ENCODE results near the gene GPR156.
"Not testable (repeated sequence)": the region's sequence is repeated elsewhere in the genome, so short reads cannot be mapped to it uniquely, and the experiment has no call there.

The GPR156 gene

GRCh38 chr3:120160050-120160449 lies 125.0 kb downstream of the GPR156 start:
- no peak for DNase-seq (ENCODE audit: low spot score)

DNA sequence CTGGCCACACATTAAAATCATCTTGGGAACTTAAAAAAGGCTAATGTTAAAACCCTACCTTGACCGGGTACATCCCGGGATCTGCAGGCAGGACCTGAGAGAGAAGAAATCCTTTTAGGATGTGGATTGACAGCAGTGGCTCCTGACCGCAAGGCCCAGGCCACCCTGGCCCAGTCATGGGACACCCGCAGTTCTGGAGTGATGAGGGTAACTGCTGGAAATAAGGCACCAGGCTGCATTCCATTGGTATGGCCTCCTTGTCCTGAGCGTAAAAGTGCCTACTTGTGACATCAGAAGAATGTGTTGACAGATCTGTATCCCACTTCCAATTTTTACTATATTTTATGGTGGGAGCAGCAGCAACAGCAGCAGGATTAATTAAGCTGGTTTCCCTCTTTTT lies 127.3 kb downstream of the GPR156 start:
- no peak for DNase-seq (ENCODE audit: low spot score)

- no peak for DNase-seq (ENCODE audit: low spot score)
Observed at GRCh38 chr3:120157113-120157512, 127.9 kb downstream of the GPR156 start.

DNA sequence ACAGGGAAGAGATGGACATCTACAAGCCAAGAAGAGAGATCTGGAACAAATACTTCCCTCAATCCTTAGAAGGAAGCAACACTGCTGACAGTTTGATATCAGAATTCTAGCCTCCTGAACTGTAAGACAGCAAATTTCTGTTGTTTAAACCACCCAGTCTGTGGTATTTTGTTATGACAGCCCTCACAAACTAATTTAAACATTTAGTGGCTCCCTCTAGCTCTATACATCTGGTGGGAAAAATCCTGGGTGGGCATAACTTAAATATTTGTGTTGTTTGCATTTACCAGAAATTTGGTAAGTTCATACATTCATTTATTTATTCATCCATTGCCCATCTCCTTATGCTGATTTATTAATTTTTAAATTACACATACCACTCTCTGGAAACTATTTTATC lies 128.3 kb downstream of the GPR156 start:
- DNase-seq (ENCODE audit: low spot score) = no peak

- DNase-seq (ENCODE audit: low spot score) = not testable (repeated sequence)
Observed at GRCh38 chr3:120155694-120156093, 129.3 kb downstream of the GPR156 start.

DNA sequence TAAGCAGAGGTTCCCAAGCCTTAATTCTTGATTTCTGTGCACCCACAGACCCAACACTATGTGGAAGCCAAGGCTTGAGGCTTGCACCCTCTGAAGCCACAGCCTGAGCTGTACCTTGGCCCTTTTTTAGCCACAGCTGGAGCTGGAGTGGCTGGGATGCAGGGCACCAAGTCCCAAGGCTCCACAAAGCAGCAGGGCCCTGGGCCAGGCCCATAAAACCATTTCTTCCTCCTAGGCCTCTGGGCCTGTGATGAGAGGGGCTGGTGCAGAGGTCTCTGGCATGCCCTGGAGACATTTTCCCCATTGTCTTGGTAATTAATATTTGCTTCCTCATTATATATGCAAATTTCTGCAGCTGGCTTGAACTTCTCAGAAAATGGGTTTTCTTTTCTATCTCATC lies 129.9 kb downstream of the GPR156 start:
- no peak for DNase-seq (ENCODE audit: low spot score)

DNA sequence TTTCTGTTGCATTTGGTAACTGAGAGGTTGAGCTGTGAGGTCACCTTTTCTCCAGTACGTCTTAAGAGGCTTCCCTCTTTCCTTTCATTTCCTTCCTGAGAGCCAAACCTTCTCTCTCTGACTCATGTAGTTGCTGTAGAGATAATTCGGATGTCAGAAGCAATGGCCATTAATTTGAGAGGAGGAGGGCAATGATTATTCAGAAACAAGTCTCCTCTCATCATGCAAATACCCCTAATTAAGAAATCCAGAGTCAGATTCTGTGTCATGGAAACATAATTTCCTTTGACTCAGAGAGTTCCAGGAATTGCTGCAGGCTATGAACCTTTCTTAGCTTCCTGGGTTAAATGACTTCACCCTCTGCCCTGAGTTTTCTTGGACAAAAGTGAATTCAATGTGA lies 131.7 kb downstream of the GPR156 start:
- no peak for DNase-seq (ENCODE audit: low spot score)

DNA sequence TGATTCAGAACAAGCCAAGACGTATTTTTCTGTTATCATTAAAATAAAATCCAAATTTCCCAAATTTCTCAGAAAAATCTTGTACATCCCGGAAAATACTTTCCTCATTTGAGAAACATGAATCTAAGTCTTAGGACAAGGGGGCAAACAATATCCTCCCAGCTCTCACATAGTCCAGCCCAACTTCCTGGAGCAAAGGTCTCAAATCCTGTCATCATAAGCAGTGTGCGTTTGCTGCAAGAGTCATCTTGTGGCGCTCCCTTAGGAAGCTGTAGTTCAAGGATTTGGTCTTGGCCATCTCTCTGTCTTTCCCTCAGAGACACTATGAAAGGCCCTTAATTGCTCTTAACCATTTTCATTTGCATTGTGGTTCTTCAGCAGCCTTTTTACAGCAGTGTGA lies 133.2 kb downstream of the GPR156 start:
- DNase-seq (ENCODE audit: low spot score) = no peak

DNA sequence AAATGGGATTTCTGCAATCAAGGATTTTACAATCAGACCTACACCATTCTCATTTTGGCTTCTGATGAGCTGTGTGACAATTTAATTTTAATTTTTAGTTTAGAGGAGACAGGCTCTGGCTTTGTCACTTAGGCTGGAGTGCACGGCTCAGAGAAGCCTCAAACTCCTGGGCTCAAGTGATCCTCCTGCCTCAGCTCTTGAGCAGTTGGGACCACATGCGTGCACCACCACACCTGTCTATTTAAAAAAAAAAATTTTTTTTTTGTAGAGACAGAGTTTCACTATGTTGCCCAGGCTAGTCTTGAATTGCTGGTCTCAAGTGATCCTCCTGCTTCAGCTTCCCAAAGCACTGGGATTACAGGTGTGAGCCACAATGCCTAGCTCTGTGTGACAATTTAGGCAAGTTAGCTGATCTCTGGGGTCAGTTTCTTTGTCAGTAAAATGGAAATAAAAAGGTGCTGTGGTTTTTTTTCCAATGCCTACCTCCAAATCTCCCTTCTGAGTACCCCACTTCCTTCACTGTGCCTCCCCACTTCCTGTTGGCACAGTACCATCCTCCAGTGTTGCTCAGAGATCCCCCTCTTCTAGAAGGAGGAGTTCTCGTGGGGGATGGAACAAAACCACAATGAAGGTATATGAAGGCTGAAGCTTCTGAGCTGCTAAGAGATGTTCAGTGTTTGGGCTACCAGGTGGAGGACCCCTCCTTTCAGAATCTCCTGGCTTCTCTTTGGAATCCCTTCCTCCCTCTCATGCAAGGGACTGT lies 136.7 kb downstream of the GPR156 start:
- DNase-seq (ENCODE audit: low spot score) = no peak

DNA sequence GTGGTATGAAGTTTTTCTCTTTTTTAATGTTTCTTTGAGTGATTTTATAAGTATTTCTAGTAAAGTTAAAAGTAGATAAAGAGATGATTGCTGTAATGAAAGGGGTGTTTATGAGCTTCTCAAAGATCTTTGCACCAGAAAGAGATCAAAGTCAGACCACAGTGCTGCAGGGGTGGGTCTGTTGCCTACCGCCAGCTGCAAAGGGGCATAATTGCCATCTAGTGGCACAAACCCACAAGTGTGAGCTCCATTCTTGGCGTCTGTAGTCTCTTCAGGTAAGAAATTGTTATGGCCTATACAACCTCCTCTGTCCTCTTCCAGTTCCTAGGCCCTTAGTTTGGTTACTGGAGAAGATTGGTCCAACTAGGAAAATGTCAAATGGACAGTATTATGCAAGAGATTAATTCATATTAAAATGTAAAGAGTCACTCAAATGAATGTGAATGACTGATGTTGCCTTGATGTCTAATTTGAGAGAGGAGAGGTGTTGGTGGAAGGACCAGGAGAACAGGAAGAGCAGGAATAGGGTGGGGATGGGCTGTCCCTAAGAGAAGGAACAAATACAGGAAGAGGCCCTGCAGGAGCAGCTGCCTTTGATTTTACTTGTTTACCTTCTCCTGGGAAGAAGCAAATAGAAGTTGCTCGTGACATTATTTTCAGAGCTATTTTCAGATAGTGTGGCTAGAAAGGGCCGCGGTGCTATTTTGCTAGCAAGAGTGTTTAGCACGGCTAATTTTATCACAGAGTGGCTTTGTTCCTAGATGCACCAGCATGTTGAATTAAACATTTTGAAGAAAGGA lies 137.8 kb downstream of the GPR156 start:
- DNase-seq (ENCODE audit: low spot score) = peak; percentile 15

DNA sequence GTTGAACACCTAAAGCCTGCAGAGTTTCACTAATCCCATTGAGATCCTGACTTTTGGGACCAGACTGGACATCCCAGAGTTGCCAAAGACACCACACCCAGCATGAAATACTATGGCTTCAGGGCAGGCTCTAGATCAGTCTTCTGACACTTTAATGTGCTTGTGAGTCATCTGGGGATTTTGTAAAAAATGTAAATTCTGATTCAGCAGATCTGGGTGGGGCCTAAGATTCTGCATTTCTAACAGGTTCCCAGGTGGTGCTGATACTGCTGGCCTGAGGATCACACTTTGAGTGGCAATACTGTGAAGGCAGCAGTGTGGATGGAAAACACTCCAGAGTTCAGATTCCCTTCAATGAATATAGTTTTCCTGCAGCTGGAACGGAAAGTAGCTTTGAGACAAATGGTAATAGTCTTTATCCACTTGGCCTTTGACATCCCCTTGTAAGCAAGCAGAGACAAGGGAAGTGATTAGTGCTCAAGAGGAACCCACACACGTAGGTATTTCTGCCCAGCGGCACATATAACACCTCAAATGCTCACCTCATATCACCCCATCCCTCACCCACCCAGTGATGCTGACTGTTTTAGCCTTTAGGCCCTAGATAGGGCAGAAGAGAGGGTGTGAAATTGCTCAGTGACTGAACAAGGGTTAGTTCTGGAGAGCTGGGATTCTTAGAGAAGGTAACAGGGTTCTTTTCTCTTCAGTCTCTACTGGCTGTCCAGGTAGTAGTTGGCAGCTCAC lies 139.3 kb downstream of the GPR156 start:
- DNase-seq (ENCODE audit: low spot score) = no peak

- no peak for DNase-seq (ENCODE audit: low spot score)
Observed at GRCh38 chr3:120144267-120144666, 140.8 kb downstream of the GPR156 start.

GRCh38 chr3:120143676-120144075 lies 141.3 kb downstream of the GPR156 start:
- no peak for DNase-seq (ENCODE audit: low spot score)

GRCh38 chr3:120142236-120142635 lies 142.8 kb downstream of the GPR156 start:
- DNase-seq (ENCODE audit: low spot score) = no peak

GRCh38 chr3:120140098-120140742 lies 144.8 kb downstream of the GPR156 start:
- DNase-seq (ENCODE audit: low spot score) = no peak

DNA sequence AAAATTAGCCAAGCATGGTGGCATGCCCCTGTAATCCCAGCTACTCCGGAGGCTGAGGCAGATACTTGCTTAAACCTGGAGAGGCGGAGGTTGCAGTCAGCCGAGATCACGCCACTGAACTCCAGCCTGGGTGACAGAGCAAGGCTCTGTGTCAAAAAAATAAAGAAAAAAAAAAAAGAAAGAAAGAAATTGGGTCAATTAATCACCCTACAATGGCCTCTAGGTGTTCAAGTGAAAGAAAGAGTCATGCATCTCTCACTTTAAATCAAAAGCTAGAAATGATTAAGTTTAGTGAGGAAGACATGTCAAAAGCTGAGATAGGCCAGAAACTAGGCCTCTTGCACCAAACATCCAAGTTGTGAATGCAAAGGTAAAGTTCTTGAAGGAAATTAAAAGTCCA lies 145.9 kb downstream of the GPR156 start:
- no peak for DNase-seq (ENCODE audit: low spot score)

DNA sequence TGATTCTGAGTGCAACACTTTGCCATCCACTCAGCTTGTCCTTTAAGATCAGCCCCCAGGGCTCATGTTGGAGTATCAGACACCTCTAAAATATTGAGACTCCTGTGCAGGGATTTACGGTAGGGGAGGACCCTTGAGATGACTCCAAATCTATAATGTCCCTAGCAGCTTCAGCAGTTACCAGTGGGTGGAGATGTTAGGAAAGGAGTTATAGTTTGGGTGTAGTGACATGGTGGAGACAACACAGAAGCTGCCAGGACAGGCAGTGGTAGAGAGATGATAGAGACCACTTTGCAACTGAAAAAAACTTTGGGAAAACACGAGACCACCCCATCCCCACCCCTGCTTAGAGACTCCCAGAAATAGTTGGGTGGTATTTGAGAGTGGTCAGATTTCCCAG lies 147.5 kb downstream of the GPR156 start:
- no peak for DNase-seq (ENCODE audit: low spot score)

DNA sequence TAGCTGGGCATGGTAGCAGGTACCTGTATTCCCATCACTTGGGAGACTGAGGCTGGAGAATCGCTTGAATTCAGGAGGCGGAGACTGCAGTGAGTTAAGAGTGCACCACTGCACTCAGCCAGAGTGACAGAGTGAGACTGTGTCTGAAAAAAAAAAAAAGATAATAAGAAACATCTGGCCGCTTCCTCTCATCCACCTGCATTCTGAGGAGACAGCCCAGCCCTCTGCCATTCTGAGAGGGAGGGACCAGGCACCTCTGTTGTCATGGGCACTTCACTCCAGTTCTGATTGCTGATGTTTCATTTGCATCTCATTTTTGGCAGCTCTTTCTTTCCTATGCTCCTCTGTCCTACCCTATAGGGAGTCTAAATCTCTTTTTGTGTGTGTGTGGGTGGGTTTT lies 154.4 kb downstream of the GPR156 start:
- no peak for DNase-seq (ENCODE audit: low spot score)

DNA sequence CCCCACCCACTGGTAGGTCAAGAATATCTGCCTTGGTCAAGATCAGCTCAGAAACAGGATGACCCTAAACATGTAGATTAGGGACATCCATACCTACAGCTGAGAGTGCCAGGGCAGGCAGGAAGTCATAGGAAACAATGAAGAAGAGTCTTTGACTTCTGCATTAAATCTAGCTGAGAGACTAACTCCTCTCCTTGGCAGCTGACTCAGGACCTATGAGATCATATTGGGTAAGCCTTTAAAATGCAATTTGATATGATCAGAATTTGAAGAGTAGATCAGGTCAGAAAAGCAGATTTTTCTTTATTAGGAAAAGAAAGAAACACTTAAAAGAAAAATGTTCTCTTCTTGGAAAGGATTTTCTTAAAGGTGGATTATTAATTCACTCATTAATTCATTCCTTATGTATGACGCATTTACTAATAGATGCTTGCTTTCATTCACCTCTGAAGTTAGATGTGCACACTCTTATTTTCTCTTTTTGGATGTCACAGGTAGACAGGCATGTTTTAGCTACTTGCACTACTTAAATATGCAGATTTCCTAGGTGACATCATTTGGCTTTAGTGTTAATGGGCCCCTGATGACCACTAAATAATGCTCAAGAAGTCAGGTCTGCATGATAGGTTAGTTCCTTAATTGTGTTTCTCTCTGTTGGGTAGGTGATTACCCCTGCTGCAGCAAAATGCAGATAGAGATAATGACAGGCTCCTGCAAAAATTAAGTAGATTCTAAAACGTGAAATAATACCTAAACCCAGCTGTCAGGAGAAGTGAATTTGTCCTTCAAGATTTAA lies 155.1 kb downstream of the GPR156 start:
- DNase-seq (ENCODE audit: low spot score) = no peak

DNA sequence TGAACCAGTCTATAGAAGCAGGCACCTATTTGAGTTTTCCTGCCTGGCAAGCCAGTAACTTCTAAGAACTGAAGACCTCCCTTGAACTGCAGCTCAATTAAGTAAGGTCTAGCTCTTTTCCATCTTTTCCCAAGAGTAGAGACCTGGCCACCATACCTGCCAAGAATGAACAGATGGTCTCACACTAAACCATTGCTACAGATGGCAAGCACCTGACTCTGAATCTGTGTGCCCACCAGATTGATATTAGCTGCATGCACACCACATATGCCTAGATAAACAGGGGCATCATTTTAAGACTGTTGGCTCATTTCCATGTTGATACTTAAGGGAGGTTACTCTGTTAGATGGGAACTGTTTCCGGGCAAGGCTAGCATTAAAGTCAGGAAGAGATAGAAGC lies 156.0 kb downstream of the GPR156 start:
- no peak for DNase-seq (ENCODE audit: low spot score)

DNA sequence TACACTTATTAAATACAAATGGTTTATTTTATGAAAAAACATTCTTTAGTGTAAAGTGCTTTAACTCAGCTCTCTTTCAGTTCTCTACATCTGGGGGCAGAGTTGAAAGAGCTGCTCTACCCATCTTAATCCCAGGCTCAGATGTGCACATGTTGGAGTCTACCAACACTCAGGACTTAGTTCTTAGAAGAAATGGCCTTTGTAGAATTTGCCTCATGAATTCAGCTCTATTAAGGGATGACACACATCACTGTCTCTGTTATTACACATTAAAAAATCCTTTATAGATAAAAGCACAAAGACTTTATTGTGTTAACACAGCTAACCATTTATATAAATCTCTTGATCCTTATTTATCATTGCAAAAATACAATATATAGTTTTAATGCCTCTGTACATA lies 159.0 kb downstream of the GPR156 start:
- DNase-seq (ENCODE audit: low spot score) = no peak
